Peyer's patch (tissue), 4 donors: ENCODE results near the gene CYB5R3. TPM values are rescaled to one million over a fixed set of nuclear protein-coding genes. Genes with fewer than 3 reads are reported as not detected.
A peak's percentile ranks its signal among the peaks of the same experiment; 100 is the strongest.

ENCODE experiments used
- DNase-seq, 3 donors: peaks; one replicate each; pipeline ENCODE4 v3.0.0-alpha.2; 2017 to 2019
- H3K27ac ChIP-seq, 4 donors: fragments of 200-600 bp; sonication (generic); one replicate each; pipeline ENCODE4 v1.5.1; 2016 to 2019
- H3K27me3 ChIP-seq, 2 donors: fragments of 200-600 bp; sonication (generic); one replicate each; pipeline ENCODE4 v1.5.1; 2019
- H3K36me3 ChIP-seq, 3 donors: fragments of 200-600 bp; sonication (generic); one replicate each; pipeline ENCODE4 v1.5.1; 2016 to 2019
- H3K4me1 ChIP-seq, 4 donors: fragments of 200-600 bp; sonication (generic); one replicate each; pipeline ENCODE4 v1.5.1; 2016 to 2019
- H3K4me3 ChIP-seq, 4 donors: fragments of 200-600 bp; sonication (generic); 1 replicate in 3 of 4; 2 replicates in 1 of 4; pipeline ENCODE4 v1.5.1; 2016 to 2019; ENCODE audit warnings: mild to moderate bottlenecking in 1 of 4
- H3K9me3 ChIP-seq, 4 donors: fragments of 200-600 bp; sonication (generic); one replicate each; pipeline ENCODE4 v1.5.1; 2016 to 2019; ENCODE audit warnings: mild to moderate bottlenecking in 1 of 4
- CTCF ChIP-seq, 6 experiments: fragments of 450-650 bp in 4 of 6; fragments of 200-600 bp in 2 of 6; sonication (generic) in 1 of 6; IDR thresholded peaks; one replicate each; pipeline ENCODE4 v1.5.1; 2017 to 2019; ENCODE audit warnings: antibody characterized with exemption in 6 of 6, mild to moderate bottlenecking in 3 of 6, moderate library complexity in 1 of 6
- POLR2A ChIP-seq, 2 donors: fragments of 450-650 bp; IDR thresholded peaks; one replicate each; pipeline ENCODE4 v1.5.1; 2017; ENCODE audit warnings: antibody characterized with exemption in 2 of 2, mild to moderate bottlenecking in 2 of 2, moderate library complexity in 2 of 2
- total RNA-seq, 4 donors: library from RNA; depleted of rRNA; stranded (reverse); fragments of >200 nt; gene quantifications; one replicate each; pipeline ENCODE4 v1.1.0, GENCODE V29; 2016

The CYB5R3 gene
- total RNA-seq, 4 donors from 2014 or later, result 59.4 to 147 (median 117) TPM

GRCh38 chr22:42602470-42602869 lies 46.7 kb downstream of the CYB5R3 start:
- peak overlapping the region in 1 of 4 donors; percentile 42 for H3K27ac ChIP-seq

GRCh38 chr22:42601879-42602465 lies 47.2 kb downstream of the CYB5R3 start:
- H3K27me3 ChIP-seq, result no peaks in the 10 kb centered on the region
- H3K4me3 ChIP-seq, result no peak overlapping the region
- no peaks in the 10 kb centered on the region for H3K9me3 ChIP-seq
- H3K36me3 ChIP-seq, result peaks cover 0 to 74% (median 0%) of the 10 kb centered on the region in 3 donors
- no peak for DNase-seq
- H3K4me1 ChIP-seq, result no peaks in the 10 kb centered on the region
- TF ChIP-seq CTCF (IDR thresholded peaks at IDR 0.05) (no peak), POLR2A (IDR thresholded peaks at IDR 0.05) (no peak)
- H3K27ac ChIP-seq, result peak overlapping the region in 1 of 4 donors; percentile 66

More at GRCh38 chr22:42602470-42602869, 46.7 kb downstream of the CYB5R3 start:
- DNase-seq, result no peak
- H3K4me1 ChIP-seq, result no peaks in the 10 kb centered on the region
- TF ChIP-seq CTCF (IDR thresholded peaks at IDR 0.05) (no peak), POLR2A (IDR thresholded peaks at IDR 0.05) (no peak)
- H3K36me3 ChIP-seq, result peaks cover 0 to 74% (median 0%) of the 10 kb centered on the region in 3 donors
- no peaks in the 10 kb centered on the region for H3K27me3 ChIP-seq
- no peaks in the 10 kb centered on the region for H3K9me3 ChIP-seq
- no peak overlapping the region for H3K4me3 ChIP-seq

GRCh38 chr22:42596863-42597530 lies 52.2 kb downstream of the CYB5R3 start:
- Histone ChIP-seq H3K4me1 (no peaks in the 10 kb centered on the region), H3K27ac (no peak overlapping the region), H3K9me3 (no peaks in the 10 kb centered on the region), H3K27me3 (no peaks in the 10 kb centered on the region), H3K36me3 (peaks cover 0 to 98% (median 0%) of the 10 kb centered on the region in 3 donors), H3K4me3 (no peak overlapping the region)
- TF ChIP-seq CTCF (IDR thresholded peaks at IDR 0.05) (no peak), POLR2A (IDR thresholded peaks at IDR 0.05) (no peak)
- no peak for DNase-seq

- peaks cover 0 to 98% (median 0%) of the 10 kb centered on the region in 3 donors for H3K36me3 ChIP-seq
- TF ChIP-seq POLR2A (IDR thresholded peaks at IDR 0.05) (no peak), CTCF (IDR thresholded peaks at IDR 0.05) (no peak)
- no peak overlapping the region for H3K27ac ChIP-seq
- DNase-seq, result no peak
- H3K4me3 ChIP-seq, result no peak overlapping the region
- no peaks in the 10 kb centered on the region for H3K4me1 ChIP-seq
- H3K27me3 ChIP-seq, result no peaks in the 10 kb centered on the region
- H3K9me3 ChIP-seq, result no peaks in the 10 kb centered on the region
These were observed 52.9 kb downstream of the CYB5R3 start for GRCh38 chr22:42596336-42596735.

- H3K27me3 ChIP-seq, result no peaks in the 10 kb centered on the region
- peaks cover 0 to 98% (median 0%) of the 10 kb centered on the region in 3 donors for H3K36me3 ChIP-seq
- no peak overlapping the region for H3K4me3 ChIP-seq
- H3K9me3 ChIP-seq, result no peaks in the 10 kb centered on the region
- no peak overlapping the region for H3K27ac ChIP-seq
- TF ChIP-seq CTCF (IDR thresholded peaks at IDR 0.05) (no peak), POLR2A (IDR thresholded peaks at IDR 0.05) (no peak)
- DNase-seq, result no peak
- no peaks in the 10 kb centered on the region for H3K4me1 ChIP-seq
These were observed 53.8 kb downstream of the CYB5R3 start for GRCh38 chr22:42595434-42595833.
